HG02759 (cell line): ENCODE measurements around the gene AP3B1.
"Not testable (repeated sequence)": the region's sequence is repeated elsewhere in the genome, so short reads cannot be mapped to it uniquely, and the experiment has no call there.

Experiments used
- ATAC-seq: cut with Tn5 transposase; IDR thresholded peaks from one replicate; pipeline ENCODE4 v1.9.1; 2021; ENCODE audit warnings: mild to moderate bottlenecking, moderate library complexity; ENCODE audit not compliant: unreplicated experiment

AP3B1 gene

DNA sequence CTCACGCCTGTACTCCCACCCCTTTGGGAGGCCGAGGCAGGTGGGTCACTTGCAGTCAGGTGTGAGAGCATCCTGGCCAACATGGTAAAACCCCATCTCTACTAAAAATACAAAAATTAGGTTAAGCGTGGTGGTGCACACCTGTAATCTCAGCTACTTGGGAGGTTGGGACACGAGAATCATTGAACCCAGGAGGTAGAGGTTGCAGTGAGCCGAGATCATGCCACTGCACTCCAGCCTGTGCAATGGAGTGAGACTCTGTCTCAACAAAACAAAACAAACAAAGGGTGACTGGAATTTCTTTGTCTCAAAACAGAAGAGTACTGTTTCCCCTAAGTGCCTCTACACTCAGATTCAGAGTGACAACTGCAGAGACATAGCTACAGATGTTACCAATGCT lies 116.1 kb downstream of the AP3B1 start:
- no peak for ATAC-seq

DNA sequence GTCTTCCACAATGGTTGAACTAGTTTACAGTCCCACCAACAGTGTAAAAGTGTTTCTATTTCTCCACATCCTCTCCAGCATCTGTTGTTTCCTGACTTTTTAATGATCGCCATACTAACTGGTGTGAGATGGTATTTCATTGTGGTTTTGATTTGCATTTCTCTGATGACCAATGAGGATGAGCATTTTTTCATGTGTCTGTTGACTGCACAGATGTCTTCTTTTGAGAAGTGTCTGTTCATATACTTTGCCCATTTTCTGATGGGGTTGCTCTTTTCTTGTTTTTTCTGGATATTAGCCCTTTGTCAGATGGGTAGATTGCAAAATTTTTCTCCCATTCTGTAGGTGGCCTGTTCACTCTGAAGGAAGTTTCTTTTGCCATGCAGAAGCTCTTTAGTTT lies 124.2 kb downstream of the AP3B1 start:
- not testable (repeated sequence) for ATAC-seq

DNA sequence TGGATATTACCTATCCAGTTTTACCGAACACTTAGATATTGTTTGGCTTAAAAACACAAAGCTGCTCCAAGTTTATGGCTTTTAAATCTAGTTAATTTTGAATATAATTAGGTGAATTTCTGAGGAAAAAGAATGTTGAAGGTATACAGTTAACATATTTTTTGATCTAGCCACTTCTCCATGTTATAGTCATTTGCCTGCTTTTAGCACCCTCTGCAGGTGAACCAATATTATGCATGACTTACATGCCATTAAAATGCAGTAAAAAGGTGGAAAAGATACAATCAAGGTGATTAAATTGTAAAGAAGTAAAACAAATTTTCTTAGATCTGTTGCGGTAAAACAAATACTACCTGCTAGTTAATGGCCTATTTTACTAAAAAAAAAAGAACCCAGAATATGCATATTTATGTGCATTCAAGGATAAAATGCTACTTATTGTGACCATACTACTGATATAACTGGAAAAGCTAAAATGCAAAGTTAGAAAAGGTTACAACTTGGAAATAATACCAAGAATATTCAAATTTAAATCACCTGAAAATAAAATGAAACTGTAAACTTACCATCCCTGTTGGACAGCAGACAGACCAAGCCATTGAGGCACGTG lies 132.1 kb downstream of the AP3B1 start:
- no peak for ATAC-seq

DNA sequence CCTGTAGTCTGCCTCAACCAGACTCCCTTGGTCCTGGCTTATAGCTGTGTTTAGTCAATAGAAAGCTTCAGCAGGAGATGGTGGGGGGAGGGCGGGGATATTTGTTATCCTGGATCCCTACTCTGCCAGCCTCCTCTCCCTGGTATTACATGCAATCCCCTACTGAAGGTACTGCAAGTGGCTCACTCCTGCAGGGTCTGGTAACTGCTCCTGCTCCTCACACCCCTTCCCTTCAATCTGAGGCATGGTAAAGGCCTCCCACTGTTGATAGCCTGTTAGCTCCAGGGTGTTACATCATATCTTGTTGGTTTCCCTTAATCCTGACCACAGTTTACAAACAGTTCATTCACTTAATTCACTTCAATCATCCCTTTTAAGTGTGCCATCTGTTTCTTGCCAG lies 137.5 kb downstream of the AP3B1 start:
- ATAC-seq: no peak

DNA sequence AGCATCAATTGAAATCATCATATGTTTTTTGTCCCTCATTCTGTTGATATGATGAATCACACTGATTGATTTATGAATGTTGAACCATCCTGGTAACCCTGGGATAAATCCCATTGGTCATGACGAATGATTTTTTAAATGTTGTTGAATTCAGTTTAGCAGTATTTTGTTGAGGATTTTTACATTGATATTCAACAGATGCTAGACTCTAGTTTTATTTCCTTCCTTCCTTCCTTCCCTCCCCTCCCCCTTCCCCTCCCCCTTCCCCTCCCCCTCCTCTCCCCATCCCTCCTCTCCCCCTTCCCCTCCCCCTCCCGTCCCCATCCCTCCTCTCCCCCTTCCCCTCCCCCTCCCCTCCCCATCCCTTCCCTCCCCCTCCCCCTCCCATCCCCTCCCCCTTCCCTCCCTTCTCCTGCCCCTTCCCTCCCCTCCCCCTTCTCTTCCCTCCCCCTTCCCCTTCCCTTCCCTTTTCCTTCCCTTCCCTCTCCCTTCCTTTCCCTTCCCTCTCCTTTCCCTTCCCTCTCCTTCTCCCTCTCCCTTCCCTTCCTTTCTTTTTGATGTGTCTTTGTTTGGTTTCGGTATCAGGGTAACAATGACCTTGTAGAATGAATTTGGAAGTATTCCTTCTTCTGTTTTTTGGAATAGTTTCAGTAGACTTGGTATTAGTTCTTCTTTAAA lies 142.8 kb downstream of the AP3B1 start:
- no peak for ATAC-seq

DNA sequence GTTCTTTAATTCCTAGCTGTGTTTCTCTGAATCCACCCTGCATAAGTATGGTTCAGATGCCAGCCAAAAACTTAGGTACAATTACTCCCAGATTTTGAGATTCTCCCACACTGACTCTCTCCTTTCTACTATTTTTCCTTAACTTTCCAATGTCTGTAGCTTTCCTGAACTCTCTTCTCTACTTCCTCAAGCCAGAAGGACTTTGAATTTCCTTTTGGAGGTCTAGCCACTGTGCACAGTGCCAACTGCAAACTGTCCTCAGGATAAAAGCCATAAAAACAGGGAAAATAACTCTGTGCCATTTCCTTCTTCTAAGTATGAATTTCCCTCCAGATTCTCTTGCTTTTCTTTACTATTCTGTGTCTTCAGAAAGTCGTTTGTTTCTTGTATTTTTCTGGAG lies 157.2 kb downstream of the AP3B1 start:
- ATAC-seq: no peak

DNA sequence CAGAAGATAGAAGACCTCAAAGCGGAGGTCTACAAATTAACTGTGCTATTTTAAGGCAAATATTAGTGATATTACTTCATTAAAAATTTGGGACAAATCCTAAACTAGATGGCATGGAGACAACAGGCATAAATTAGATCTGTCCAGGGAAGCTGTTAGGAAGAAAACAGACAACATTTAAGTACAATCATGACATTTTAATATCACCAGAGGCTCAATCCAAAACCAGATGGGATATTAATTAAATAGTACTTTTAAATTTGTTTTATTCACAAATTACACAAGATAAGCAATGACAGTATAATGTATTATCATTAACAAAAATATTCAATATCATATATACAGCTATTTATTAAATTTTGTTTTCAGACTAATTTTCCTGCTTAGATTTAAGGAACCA lies 161.1 kb downstream of the AP3B1 start:
- no peak for ATAC-seq

DNA sequence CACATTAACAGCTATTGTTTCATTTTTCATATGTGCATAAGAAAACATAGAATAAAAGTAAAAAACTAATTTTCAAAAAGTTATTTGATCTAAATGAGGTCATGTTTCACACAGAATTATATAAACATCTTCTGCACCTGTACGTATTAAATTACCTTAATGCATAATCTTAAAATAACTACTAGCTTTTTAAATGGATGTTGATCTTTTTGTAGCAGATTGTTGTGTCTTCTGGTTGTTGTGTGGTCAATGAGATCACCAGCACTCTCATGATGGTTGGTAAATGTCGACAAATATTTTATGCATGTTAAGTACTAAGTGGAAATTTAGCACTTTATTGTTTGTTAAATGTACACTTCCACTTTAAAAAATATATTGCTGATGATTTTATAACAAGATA lies 162.0 kb downstream of the AP3B1 start:
- ATAC-seq: no peak

DNA sequence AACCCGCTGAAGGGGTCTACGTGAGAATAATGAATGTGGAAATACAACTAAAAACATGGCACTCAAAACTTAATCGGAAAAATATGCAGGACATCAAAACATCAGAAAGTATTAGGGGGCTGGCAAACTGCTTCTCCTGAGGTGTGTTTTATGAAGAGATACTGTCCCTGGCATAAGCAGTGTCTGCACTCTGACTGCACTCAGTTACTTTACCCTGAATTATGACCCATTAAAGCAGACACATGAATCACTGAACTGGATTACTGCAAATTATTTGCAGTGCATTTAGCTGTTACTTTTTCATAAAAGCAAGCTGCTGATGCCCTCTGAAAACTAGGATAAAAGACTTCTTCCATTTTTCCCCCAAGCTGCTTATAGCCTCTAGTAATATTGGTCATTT lies 164.9 kb downstream of the AP3B1 start:
- no peak for ATAC-seq

DNA sequence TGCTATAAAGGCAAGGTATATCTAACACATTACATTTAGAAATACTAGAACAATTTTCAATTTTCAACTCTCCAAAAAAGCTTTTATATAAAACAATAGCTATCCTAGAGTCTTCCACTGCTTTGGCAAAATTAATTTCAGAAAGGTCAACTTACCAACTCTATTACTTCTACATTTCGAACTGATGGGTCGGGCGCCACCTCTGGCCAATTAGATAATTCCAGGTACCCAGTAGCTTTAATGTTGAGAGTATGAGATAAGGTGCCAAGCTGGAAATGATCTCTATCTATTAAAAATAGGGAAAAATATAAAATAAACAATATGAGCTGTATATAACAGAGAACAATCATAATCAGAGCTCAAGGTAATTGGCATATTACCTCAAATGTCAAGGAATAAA lies 166.6 kb downstream of the AP3B1 start:
- no peak for ATAC-seq

DNA sequence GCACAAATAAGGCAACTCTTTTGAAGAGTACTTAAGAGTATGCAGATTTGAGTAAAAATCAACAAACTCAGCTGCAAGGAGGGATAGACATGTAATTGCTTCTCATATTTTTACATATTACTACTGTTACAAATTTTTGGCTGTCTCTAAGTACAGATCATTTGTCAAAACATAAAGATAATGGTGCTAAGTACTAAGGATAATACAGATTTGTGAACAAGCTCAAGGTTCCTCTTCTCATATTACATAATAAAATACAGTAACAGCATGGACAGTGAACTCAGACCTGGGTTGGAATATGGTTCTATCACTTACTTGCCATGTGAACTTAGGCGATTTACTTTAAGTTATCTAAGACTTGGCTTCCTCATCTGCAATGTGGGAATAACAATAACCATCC lies 168.0 kb downstream of the AP3B1 start:
- no peak for ATAC-seq

DNA sequence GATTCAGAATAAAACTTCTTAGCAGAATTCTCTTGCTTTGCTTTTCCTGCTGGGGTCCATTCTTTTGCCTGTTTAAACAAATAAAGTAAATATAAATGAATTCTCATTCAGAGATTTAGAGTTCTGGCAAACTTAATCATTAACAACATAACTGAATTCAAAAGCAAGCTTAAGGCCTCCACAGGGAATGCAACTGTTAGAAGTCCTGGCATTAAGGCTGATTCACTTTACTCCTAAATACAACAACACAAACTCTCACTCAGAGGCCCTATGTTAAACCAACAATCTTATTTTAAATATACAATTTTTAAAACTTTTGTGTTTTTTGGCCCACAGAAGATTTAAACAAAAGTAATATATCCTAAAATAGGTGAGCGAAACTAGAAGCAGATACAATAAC lies 178.3 kb downstream of the AP3B1 start:
- no peak for ATAC-seq

DNA sequence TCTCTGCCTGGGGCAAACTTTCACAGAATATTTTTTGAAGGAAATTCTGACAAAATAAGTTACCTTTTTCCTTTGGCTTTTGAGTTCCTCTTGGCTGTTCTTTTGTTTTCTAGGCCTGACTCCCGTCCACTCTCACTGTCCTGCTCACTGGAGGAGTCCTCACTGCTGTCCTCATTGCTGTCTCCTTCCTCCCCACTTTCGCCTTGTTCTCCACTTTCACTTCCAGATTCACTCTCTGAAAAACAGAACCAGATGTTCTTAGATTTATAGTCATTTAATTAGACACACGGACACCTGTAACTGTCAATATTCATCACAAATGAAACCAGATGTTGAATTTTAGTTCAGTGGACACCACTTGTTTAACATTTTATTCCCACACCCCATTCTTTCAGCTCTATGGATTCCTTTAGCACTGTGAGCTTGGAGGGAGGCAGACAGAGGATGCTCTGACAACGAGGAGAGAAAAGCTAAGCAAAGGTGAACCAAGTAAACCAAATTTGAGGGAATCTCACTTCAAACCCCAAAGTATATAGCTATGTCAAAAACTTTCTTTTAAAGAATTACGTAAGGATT lies 180.7 kb downstream of the AP3B1 start:
- no peak for ATAC-seq

DNA sequence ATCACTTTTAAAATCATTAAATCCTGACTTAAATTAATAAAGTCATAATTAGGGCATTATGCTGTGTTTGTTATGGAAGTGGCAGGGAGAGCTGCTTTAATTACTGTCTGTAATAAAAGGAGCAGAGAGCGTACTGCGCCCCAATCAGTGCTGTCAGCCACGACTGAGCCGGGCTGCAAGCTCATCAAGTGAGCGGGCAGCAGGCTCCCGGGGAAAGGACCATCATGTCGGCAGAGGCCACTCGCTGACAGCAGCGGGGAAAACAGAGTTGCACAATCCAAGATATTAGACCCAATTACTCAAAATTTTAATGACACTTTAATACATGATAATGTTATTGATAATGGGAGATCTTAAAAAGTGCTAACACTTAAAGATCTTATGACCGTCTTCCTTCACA lies 181.6 kb downstream of the AP3B1 start:
- no peak for ATAC-seq

DNA sequence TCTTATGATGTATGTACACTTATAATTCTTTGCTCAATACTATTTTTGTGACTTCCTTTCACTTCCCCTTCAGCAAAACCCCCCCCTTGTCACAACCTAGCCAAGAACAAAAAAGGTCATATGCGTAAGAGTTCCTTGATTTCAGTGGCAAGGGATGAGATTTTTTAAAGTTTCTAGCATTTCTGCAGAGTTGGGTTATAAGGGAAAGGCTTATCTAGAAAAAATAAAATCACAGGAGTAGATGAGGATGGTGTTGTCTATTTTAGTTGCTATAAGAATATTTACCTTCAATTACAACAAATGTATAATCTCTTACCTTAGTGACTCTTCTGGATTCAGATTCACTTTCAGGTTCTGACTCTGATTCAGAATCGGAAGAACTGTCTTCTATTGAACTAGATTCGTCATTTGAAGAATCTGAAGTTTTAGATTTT lies 184.6 kb downstream of the AP3B1 start:
- peak; percentile 72 for ATAC-seq

DNA sequence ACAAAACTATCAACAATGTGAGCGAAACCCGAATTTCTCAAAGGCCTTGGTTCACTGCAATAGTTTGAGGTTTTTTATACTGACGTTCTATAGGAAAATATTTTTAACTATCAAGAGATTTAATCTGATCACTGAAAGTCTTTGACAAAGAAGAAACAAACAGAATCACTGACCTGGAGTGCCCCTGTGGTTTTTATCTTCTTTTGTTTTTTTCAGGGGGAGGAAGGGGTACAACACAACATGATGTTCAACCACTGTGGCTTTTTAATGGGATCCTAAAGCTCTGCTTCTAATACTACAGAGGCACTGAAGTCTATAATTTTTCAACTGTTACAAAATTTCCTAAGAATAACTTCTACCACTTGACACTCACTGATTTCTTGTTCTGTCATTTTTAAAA lies 185.9 kb downstream of the AP3B1 start:
- ATAC-seq: no peak

DNA sequence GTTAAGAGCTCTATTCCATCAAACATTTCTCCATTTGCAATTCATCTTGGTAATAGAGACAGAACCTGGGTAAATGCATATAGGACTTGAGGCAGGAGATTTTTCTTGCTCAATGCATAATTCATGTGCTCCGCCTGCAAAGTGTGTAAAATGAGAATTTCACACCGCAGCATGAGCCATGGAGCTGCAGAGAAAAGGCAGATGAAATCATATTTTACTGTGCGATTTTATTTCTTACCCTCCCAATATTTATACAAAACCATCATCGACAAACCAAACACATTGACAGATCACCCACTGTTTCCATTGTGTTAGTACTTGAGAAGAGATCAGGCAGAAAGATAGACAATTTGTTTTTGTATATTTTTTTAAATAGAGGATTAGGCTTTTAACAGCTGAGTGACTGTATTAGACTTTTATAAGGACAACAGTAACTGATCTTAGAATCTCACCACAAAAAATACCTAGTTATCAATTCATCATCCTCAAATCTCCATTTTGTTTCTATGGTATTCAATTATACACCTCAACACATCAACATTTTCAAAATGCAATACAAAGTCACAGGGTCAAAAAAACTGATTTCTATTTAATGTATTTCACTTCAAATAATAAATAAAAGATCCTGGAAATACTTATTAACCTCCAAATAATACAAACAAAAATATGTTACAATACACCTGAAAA lies 191.1 kb downstream of the AP3B1 start:
- ATAC-seq: no peak

DNA sequence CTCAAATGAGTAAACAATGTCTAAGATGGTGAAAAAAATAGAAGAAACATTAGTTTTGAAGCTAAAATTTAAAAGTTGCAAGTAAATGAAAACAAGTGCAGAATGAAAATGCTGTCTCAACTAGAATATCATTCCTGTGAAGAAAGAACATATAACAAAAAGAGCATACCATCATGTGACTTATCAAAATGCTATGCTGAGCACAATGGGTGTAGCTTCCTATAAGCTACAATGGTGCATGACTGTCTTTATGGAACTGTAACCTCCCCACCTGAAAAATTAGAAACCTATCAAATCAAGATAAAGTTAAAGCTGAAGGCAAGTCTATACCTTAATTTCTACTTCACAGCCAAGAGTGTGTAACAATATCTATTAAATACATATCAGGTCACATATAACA lies 192.0 kb downstream of the AP3B1 start:
- ATAC-seq: no peak

DNA sequence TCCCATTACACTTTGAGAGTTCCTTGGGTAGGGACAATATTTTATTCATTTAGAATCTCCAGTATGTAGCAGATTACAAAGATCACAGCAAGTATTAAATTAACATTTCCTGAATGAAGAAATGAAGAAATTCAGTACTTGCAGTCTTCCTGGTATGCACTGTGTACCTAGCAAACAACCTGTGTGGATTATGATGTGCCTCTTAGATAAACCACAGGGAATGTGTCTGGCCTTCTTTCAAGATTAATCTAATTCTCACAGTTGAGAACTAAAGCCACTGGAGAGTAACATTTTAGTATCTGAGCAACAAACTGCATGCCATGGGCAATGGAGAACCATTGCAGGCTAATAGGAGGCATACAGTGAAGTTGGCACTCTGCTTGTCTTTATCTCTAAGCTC lies 199.4 kb downstream of the AP3B1 start:
- no peak for ATAC-seq

DNA sequence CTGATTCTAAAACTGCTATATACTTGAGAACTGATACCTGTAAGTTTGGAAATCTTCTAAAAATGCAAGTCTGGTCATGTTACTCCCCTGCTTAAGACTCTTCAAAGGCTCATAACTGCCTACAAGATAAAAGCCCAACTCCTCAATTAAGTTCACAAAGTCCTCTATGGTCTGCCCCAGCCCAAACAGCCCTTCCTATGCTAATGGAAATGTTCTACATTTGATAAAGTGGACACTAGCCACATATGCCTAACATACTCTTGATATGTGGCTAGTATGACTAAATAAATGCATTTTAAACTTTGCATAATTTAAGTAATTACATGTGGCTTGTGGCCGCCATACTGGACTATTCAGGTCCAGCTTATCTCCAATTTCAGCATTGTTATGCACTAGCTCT lies 204.5 kb downstream of the AP3B1 start:
- ATAC-seq: no peak

DNA sequence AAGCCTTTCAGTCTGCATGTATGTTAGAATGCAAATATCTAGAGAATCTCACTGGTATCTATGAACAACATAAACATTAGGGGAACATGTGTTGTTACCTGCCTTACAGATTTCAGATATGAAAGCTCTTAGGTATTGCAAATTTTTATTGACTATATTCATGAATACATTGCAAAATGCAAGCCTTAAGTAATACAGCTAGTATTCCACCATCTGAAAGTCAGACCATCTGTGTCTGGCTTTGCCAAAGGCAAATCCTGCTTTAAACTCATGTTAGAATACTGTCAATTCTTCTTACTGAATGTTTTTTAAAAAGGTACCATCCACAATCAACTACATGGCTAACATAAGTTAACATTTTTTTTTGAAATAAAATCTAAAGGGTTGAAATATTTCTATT lies 215.6 kb downstream of the AP3B1 start:
- ATAC-seq: no peak
